Erythroblast (primary cell): ENCODE results near the gene NMRK2.

ENCODE experiments used
- GATA1 ChIP-seq: IDR thresholded peaks from 2 replicates; pipeline ENCODE4 v1.6.1; 2011; ENCODE audit warnings: low read depth, mild to moderate bottlenecking, control low read depth, low read length, moderate library complexity
- POLR2A ChIP-seq: IDR thresholded peaks from 2 replicates; pipeline ENCODE4 v1.6.1; 2011; ENCODE audit warnings: mild to moderate bottlenecking, low read length

DNA sequence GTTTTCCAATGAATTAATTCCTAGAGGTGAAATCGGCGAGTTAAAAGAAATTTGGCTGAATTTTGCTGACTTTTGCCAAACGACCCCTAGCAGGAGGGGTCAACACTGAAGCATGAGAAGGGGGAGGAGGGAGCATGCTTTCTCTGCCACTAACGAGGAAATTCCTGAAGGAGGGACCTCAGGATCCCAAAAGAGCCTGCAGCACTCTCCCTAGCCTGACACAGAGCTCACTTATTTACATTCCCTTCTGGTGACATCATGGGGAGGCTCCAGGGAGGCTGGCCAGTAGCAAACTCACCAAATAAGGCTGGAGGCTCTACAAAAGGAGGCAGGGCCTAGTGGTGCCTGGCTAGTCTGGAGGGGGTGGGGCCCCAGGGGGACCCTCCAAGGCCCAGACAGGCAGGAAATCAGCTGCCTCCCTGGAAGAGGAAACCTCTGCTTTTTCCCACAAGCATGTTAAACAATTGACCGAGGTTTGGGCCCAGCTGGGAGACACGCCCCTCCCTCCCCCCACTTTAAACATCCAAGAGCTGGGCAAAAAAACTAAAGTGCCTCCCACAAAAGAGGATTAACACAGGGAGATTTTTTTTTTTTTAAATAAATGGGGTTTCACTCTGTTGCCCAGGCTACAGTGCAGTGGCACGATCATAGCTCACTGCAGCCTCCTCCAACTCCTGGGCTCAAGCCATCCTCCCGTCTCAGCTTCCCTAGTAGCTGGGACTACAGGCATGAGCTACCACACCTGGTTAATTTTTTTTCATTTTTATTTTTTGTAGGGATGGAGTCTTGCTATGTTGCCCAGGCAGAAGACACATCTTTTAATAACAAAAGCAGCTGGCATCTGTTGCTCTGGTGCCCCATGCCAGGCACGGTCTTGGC lies 35.9 kb downstream of the NMRK2 start:
- TF ChIP-seq POLR2A (no peak), GATA1 (no peak)
